ENCODE data around the gene DYNC1H1.
A peak's percentile ranks its signal among the peaks of the same experiment; 100 is the strongest.
"Not testable (repeated sequence)": the region's sequence is repeated elsewhere in the genome, so short reads cannot be mapped to it uniquely, and the experiment has no call there.

DYNC1H1 gene

DNA sequence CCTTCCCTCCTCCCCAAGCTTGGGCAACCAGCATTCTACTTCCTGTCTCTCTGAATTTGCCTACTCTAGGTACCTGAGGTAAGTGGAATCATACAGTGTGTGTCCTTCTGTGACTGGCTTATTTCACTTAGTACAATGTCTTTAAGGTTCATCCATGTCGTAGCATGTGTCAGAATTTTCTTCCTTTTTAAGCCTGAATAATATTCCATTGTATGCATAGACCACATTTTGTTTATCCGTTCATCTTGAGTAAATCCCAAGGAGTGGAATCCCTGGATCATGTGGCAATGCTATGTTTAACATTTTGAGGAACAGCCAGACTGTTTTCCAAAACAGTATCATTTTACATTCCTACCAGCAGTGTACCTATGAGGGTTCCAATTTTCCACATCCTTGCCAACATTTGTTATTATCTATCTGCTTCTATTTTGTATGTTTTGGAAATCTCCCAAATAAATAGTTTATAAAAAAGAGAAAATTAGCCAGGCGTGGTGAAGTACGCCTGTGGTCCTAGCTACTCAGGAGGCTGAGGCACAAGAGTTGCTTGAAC lies 110.1 kb downstream of the DYNC1H1 start:
- DNase-seq = no peak

DNA sequence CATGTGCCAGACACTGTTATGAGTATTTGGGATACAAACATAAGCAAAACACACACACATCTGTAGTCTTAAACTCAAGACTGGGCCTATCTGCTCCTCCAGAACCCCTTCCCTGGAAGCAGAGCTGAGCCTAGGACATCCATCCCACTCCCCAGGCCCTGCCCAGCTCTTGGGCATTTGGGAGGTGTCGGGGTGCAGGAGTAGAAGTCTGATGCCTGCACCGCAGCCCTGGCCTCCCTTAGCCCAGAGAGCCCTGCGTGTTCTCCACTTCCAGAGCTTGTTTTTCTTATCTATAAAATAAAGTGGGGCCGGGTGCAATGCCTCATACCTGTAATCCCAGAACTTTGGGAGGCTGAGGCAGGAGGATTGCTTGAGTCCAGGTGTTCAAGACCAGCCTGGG lies 110.8 kb downstream of the DYNC1H1 start:
- DNase-seq = no peak

DNA sequence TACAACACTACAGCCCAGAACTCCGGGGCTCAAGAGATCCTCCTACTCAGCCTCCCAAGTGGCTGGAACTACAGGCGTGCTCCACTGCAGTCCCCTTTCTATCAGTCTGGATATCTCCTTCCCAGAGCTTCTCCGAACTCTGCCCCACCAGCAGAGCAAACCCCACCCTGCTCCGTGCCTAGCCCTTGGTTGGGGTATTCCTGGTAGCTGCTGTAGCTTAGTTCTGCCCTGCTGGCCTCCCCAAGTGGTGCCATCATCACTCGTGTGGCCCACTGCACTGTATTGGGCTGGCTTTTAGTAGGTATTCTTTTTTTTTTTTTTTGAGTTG lies 113.0 kb downstream of the DYNC1H1 start:
- no peak for DNase-seq

DNA sequence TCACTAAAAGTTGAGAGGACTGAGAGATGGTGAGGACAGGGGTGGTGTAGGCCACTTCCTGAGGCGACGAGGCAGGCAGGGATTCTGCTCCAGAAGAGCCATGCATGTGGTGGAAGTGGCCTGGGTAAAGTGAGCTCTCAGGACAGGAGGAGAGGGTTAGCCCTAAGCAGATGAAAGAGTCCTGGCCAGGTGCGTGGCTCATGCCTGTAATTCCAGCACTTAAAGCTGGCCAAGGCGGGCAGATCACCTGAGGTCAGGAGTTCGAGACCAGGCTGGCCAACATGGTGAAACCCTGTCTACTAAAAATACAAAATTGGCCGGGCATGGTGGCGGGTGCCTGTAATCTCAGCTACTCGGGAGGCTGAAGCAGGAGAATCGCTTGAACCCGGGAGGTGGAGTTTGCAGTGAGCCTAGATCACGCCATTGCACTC lies 114.0 kb downstream of the DYNC1H1 start:
- DNase-seq = not testable (repeated sequence)

DNA sequence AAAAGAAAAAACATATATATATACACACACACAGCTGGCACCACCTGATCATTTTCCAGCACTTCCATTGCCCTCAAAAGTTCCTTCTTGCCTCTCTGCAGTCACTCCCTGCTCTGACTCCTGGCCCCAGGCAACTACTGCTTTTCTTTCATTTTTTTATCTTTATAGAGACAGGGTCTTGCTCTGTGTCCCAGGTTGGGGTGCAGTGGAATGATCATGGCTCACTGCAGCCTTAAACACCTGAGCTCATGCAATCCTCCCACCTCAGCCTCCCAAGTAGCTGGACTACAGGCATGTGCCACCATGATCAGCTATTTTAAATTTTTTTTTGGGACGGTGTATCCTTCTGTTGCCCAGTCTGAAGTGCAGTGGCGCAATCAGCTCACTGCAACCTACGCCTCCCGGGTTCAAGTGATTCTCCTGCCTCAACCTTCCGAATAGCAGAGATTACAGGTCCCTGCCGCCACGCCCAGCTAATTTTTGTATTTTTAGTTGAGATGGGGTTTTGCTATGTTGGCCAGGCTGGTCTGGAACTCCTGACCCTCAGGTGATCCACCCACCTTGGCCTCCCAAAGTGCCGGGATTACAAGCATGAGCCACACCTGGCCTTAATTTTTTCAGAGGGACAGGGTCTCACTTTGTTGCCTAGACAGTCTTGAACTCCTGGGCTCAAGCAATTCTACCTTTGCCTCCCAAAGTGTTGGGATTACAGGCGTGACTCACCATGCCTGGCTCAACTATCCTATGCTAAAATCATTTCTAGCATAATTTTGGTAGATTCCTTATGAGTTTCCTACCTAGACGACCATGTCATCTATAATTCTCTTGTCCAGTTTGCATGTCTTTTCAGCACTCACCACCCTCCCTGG lies 114.7 kb downstream of the DYNC1H1 start:
- no peak for DNase-seq

DNA sequence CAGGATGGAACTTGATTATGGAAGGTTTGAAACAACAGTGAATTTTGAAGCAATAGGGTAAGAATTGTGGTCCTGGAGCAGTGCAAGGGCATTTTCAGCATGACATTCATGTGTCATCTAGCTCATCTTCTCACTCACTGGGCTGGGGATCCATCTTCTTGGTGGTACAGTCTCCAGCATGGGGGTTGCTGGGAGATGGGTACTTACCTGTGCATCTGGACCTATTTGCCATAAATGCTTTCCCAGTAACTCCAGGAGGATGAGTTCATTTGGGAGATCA lies 115.3 kb downstream of the DYNC1H1 start:
- no peak for DNase-seq

DNA sequence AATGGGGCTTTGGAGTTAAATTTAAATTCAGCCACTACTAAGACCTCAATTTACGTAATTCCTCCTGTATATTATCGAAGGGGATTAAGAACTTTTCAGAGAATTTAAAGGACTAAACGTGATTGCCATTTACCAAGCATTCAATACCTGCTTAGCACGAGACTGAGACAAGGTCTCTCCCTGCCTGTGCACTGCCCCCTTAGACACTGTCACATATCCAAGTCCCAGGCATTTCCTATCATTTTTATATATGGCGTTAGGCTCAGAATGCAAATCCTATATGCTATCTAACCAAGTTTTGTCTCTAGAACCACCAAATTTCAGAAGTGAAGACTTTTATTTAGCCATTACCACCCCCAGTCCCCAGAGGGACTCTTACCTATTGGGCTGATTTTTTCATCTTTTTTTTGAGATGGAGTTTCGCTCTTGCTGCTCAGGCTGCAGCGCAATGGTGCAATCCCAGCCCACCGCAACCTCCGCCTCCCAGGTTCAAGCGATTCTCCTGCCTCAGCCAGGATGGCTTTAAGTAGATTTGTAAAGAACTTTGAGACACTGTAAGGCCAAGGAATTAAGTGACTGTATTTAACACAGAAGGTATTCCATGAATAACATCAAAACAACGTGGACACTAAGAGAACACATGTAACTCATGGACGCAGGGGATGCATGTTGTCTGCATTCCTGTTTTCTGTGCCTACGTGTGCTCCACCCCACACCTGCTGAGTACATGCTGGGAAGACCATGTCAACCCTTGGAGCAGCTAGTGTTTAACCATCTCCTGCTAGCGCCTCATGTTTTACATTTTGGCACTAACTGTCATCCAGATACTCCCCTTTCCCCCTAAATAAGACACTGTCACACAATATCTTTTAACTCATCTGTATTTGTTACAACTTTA lies 116.1 kb downstream of the DYNC1H1 start:
- DNase-seq = no peak

DNA sequence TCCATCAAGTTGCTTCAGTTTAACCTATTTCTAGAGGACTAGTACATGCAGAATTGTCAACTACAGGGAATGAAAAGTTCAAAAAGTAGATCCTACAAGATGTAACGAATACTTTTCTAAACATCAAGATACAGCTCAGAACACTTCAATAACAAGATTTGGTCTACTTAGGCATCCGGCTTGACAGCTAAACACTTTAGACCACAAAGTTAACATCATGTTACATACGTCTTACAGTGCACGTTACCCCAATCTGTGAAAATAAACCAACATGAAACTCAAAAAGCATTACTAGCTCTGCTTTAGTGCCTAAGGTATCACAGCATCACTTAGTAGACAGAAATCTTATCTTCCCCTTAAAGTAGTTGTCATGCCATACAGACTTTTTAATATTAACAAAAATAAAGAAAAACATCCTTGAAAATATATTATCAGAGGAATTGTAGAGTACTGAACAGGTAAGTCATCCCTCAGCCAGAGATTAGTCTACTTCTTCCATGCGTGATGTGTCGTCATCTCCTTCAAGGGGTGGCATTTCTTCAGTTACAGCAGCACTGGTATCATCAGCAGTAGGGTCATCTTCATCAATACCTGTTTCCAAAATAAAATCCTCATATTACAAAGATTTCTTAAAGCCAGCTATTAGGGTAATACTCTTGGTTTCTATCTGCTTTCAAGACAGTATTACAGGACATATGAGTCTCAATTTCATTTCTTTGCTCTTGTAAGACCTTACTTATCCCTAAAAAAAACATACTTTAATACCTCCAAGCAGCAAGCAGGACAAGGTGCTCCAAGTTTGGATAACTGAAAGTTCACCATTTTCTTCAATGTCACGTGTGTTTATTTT lies 117.1 kb downstream of the DYNC1H1 start:
- DNase-seq = no peak

DNA sequence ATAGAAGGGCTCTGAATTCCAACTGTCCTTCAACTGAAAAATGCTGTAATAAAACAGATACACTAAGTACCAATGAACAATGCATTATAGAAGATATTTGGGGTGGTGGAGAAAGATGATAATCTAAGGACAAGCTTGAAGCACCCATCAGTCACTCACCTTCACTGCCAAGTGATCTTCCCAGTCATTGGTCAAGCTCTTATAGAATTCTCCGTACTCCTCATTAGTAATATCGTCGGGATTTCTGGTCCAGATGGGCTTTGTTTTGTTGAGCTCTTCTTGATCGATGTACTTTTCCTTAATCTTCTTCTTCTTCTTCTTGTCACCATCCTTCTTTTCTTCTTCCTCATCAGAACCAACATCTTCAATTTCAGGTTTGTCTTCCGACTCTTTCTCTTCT lies 120.1 kb downstream of the DYNC1H1 start:
- not testable (repeated sequence) for DNase-seq

DNA sequence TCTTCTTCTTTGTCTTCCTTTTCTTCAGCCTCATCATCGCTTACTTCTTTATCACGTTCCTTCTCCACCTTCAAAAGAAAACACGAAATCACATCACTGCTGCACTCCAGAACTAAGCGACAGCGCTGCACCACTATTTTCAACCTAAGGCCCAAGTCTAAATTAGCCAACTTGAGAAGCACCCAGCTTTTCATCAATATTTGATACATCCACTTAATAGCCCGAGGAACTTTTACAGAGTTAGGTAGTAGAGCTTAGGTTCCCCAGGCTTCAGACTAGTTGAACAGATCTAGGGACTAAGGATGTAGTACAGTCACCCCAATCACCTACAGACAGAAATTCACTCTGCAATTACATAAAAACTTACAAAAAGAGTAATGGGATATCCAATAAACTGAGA lies 120.6 kb downstream of the DYNC1H1 start:
- DNase-seq = no peak

DNA sequence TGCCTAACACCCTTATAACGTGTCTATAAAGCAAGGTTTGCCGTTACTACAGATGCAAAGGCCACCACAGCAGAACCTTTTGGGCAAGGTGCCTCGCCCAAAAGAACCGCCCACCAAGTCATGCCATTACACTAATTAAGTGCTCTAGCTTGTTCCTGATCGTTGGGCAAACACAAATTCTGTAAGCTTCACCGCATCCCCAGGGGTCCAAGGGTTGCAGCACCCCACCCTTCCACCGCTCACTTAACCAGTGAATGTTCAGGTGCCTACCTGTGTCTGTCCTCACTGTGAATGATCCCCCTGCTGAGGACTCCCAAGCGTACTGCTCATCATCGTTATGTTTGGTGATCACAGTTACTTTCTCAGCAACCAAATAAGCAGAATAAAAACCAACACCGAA lies 121.1 kb downstream of the DYNC1H1 start:
- DNase-seq = no peak

DNA sequence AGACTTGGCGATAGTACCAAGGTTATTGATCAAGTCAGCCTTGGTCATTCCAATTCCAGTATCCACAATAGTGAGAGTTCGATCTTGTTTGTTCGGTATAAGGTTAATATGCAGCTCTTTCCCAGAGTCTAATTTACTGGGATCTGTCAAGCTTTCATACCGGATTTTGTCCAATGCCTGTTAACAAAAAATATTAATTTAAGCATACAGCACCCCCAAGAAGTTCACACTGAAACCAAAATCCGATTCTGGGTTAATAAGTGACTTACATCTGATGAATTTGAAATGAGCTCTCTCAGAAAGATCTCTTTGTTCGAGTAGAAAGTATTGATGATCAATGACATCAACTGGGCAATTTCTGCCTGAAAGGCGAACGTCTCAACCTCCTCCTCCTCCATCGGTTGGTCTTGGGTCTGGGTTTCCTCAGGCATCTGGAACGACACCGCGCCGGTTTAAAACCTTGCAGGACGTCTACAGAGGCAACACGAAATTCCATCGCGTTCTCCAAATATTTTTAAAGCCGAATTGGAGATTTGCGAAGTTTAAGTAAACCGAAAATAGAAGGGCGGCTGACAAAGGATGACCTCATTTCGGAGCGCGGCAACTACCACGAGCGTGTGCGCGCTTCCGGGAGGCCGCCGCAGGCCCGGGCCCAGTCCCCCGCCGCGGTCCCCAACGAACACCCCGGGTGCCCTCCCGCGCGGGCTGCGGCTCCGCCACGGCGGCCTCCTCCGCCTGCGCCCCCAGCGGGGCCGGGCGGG lies 121.8 kb downstream of the DYNC1H1 start:
- peak; percentile 39 for DNase-seq

DNA sequence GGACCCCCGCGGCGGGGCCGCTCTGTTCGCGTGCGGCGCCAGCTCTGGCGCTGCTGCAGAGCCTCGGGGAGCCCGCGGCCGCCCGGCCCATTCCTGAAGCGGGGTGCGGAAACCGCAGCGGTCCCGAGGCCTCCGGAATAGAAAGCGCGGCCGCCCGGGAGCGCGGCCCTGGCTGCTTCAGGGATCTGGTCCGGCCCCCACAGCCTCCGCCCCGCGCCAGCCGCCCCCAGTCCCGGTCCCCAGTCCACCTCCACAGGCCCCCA lies 122.3 kb downstream of the DYNC1H1 start:
- no peak for DNase-seq

DNA sequence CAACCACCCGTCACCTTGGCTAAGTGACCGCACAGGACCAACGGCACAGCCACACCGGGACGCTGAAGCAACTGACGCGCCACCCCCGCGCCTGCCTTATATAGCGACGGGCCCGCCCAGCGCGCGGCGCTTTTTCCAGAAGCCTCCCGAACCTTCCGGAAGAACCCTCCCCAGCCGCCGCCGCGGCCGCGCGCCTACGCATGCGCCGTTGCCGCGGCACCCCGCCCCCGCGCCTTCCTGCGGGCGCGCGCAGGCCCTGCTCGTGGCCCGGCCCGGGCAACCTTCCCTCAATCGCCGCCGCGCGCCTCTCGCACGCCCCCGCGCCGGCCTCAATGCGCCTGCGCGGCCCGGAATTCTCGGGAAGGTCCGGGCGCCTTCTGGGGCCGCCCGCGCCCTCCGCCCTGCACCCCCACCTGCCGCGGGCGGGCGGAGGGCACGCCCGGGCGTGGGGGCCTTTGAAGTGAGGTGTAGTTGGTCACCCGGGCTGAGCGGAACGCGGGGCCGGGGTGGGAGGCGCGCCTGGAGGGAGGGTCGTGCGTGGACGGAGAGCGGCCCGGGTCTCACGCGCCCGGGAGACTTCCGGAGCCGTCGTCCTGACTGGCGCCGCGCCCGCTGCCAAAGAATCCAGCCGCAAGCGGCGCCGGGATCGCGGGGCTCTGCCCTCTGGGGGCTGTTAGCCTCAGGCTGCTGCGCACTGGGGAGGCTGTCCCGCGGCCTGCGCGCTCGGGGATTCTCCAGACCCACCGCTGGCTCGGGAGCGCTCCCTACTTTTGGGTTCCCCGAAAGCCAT lies 122.8 kb downstream of the DYNC1H1 start, which contains the start of gene HSP90AA1:
Gene HSP90AA1 (minus strand): TSS at position 73 of the 790 bp plus-strand sequence. CDS start 666 bp downstream, outside the sequence.
- DNase-seq = peak; percentile 91

DNA sequence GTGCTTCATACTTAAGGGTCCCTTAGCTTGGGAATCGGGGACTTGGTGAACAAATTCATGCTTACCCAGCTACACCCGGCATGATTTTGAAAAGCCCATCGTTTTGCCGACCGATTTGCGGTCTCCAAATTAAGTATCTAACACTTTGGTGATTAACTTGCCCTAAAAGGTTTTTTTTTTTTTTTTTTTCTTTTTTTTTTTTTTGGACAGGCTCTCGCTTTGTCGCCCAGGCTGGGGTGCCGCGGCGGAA lies 123.3 kb downstream of the DYNC1H1 start:
- no peak for DNase-seq

DNA sequence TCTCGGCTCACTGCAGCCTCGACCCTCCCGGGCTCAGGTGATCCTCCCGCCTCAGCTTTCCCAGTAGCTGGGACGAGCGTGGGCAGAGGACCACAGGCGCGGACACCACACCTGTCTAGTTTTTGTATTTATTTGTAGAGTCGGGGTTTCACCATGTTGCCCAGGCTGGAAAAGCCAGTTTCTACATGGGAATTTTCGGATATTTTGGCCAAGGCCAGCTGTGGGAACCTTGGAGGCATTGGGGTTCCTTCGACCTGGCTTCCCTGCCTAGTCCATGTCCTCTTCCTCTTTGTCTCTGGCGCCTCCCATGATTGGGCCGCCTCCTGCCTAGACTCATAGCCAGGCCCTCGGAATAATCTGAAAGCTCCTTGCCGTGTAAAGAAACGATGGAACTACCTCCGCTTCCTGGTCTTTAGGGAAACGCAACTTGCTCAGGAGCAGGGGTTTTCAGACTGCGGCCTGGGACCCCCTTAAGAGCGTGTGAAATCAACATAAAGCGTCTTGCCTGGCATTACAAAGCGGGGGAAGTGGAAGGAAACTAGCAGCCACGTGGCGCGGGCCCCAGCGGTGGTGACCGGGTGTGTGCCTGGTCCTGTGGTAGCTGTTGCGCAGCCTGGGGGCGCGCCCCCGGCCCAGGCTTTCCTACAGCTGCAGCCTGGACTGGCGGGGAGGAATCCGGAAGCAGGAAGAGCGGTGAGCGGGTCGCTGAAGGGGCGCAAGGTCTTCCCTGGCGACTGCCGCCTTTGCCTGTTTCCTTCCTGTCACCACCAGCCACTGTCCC lies 123.8 kb downstream of the DYNC1H1 start:
- peak; percentile 33 for DNase-seq

DNA sequence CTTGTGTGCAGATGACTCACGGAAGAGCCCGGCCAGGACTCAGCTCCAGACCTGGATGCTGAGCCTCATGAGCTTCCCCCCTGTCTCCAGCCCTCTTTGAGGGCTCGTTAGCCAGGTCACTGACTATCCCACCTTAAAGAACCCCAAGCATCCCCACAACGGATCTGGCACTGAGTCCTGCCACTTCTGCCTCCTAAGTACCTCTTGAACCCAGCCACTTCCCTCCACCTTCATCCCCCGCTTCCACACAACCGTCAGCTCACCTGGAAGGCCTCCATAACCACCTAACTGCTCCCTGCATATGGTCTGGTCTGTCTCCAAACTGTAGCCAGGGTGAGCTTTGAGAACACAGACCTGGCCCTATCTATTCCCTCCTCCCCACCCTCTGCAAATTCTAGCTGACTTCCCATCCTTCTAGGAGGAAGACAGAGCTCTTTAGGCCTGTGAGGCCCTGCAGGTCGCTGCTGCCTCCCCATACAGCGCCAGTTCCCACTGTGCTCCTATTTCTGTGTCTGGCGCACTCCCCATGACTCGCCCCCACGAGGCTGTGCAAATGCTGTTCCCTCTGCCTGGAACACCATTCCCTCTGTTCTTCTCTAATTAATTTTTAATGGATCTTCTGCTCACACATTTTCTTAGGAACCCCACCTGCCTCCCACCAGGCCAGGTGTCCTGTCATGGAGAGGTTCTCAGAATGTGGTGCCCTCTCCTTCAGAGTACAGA lies 125.4 kb downstream of the DYNC1H1 start:
- no peak for DNase-seq

DNA sequence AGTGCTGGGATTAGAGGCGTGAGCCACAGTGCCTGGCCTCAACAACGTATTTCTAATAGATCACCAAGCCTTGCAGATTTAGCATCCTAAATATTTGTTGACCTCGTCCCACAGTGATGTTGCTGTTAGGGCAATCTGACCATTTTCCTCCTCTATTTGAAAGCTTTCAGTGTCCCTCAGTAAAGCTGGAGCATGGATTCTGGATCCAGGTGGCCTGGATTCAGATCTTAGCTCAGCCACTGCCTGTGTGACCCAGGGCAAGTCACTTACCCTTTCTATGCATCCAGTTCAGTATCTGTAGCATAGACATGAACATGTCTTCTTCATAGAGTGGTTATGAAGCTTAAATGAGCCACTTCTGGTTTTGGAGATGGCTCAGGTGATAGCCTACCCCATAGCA lies 126.3 kb downstream of the DYNC1H1 start:
- no peak for DNase-seq

DNA sequence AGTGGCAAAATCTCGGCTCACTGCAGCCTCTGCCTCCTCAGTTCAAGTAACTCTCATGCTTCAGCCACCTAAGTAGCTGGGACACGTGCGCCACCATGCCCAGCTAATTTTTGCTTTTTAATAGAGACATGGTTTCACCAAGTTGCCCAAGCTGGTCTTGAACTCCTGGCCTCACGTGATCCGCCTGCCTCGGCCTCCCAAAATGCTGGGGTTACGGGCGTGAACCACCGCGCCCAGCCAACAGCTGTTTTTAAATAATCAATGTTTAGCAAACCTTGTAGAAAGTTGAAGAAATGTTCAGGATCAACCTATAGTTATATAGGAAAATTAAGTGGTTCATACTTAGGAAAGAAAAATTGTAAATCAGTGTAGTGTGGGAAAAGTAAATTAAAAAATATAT lies 128.4 kb downstream of the DYNC1H1 start:
- no peak for DNase-seq

DNA sequence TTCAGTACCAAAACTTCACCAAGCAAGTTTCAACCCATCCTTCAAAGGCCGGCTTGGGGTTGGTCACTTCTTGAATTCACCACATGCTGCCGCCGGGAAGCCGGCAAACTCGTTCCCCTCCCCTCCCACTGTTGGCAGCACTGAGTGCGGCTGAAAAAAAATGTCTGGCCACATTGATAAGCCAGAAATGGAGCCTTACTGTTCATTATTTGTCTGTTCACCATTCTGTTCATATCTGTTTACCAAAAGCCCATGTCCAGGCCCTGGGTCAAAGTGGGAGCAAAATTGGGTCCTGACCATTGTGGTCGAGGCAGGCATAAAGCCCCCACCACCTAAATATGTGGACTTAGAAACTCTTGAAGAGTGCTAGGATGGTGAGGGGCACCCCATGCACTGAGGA lies 129.7 kb downstream of the DYNC1H1 start:
- no peak for DNase-seq

Data from fibroblast of upper back skin (primary cell).